ENCODE measurements around the gene STX8. TPM values are rescaled to one million over a fixed set of nuclear protein-coding genes. Genes with fewer than 3 reads are reported as not detected.

STX8 gene
- total RNA-seq, 2 experiments from 2014 or later = 58.7 to 66.3 TPM

GRCh38 chr17:9256751-9257629, 318.6 kb downstream of the STX8 start:
- ChIA-PET POLR2A (no interaction called here), CTCF (no interaction called here)

- CTCF ChIA-PET = no interaction called here
- POLR2A ChIA-PET = no interaction called here
Observed at GRCh38 chr17:9256361-9256750, 319.3 kb downstream of the STX8 start.

GRCh38 chr17:9255833-9256232, 319.8 kb downstream of the STX8 start:
- CTCF ChIA-PET = no interaction called here
- POLR2A ChIA-PET = no interaction called here

GRCh38 chr17:9254841-9255240, 320.8 kb downstream of the STX8 start:
- ChIA-PET POLR2A (no interaction called here), CTCF (no interaction called here)

- ChIA-PET POLR2A (no interaction called here), CTCF (no interaction called here)
Observed at GRCh38 chr17:9253308-9253707, 322.3 kb downstream of the STX8 start.

GRCh38 chr17:9251273-9251672, 324.3 kb downstream of the STX8 start:
- ChIA-PET POLR2A (no interaction called here), CTCF (no interaction called here)

- ChIA-PET CTCF (no interaction called here), POLR2A (no interaction called here)
Observed at GRCh38 chr17:9249245-9249953, 326.2 kb downstream of the STX8 start.

- CTCF ChIA-PET = no interaction called here
- POLR2A ChIA-PET = no interaction called here
Observed at GRCh38 chr17:9247401-9247938, 328.1 kb downstream of the STX8 start.

- ChIA-PET CTCF (no interaction called here), POLR2A (no interaction called here)
Observed at GRCh38 chr17:9244066-9245052, 331.3 kb downstream of the STX8 start.

- ChIA-PET CTCF (no interaction called here), POLR2A (no interaction called here)
Observed at GRCh38 chr17:9242983-9243382, 332.6 kb downstream of the STX8 start.

- ChIA-PET POLR2A (no interaction called here), CTCF (no interaction called here)
Observed at GRCh38 chr17:9242497-9242881, 333.1 kb downstream of the STX8 start.

- POLR2A ChIA-PET = no interaction called here
- CTCF ChIA-PET = no interaction called here
Observed at GRCh38 chr17:9241774-9242496, 333.7 kb downstream of the STX8 start.

GRCh38 chr17:9241371-9241712, 334.3 kb downstream of the STX8 start:
- POLR2A ChIA-PET = no interaction called here

GRCh38 chr17:9240659-9241370, 334.8 kb downstream of the STX8 start:
- ChIA-PET POLR2A (no interaction called here), CTCF (interaction anchor here (0.6 to 1.0 kb wide), 2 partner anchors 51 to 438 kb away, joined by 3 to 4 read pairs; no protein-coding TSS in a partner anchor)

More at GRCh38 chr17:9241371-9241712, 334.3 kb downstream of the STX8 start:
- CTCF ChIA-PET = no interaction called here

GRCh38 chr17:9239793-9240658, 335.6 kb downstream of the STX8 start:
- ChIA-PET POLR2A (no interaction called here), CTCF (interaction anchor here (0.6 to 1.0 kb wide), 2 partner anchors 52 to 439 kb away, joined by 3 to 4 read pairs; no protein-coding TSS in a partner anchor)

GRCh38 chr17:9239246-9239792, 336.3 kb downstream of the STX8 start:
- POLR2A ChIA-PET = no interaction called here
- CTCF ChIA-PET = interaction anchor here (1.0 kb wide), 1 partner anchor 52 kb away, joined by 3 read pairs; no protein-coding TSS in a partner anchor
